Trophoblast cell (in vitro differentiated cells and primary cell): Measurements from ENCODE around the gene CALN1.

Experiments used
- DNase-seq, 2 donors: peaks; one replicate each; pipeline ENCODE4 v3.0.0-alpha.2; 2016
- H2AFZ ChIP-seq: 2 replicates; pipeline ENCODE4 v1.6.1; 2013; ENCODE audit warnings: low read length, moderate library complexity, mild to moderate bottlenecking; ENCODE audit not compliant: insufficient read depth, poor library complexity
- H2AK5ac ChIP-seq: 2 replicates; pipeline ENCODE4 v1.6.1; 2013; ENCODE audit warnings: mild to moderate bottlenecking, low read length
- H2BK120ac ChIP-seq: 2 replicates; pipeline ENCODE4 v1.6.1; 2013; ENCODE audit warnings: low read length, mild to moderate bottlenecking, moderate library complexity; ENCODE audit not compliant: insufficient read depth, poor library complexity
- H2BK12ac ChIP-seq: 2 replicates; pipeline ENCODE4 v1.6.1; 2013; ENCODE audit warnings: mild to moderate bottlenecking, low read length, moderate library complexity
- H2BK5ac ChIP-seq: 2 replicates; pipeline ENCODE4 v1.6.1; 2013; ENCODE audit warnings: low read length, low read depth, moderate library complexity, mild to moderate bottlenecking; ENCODE audit not compliant: poor library complexity
- H3K14ac ChIP-seq: 2 replicates; pipeline ENCODE4 v1.6.1; 2013; ENCODE audit warnings: mild to moderate bottlenecking, low read length
- H3K18ac ChIP-seq: 2 replicates; pipeline ENCODE4 v1.6.1; 2013; ENCODE audit warnings: mild to moderate bottlenecking, low read length
- H3K23ac ChIP-seq: 2 replicates; pipeline ENCODE4 v1.6.1; 2013; ENCODE audit warnings: low read length
- H3K27ac ChIP-seq: 2 replicates; pipeline ENCODE4 v1.5.1; 2013; ENCODE audit warnings: low read depth, mild to moderate bottlenecking, inconsistent platforms, low read length, moderate library complexity
- H3K27me3 ChIP-seq: 2 replicates; pipeline ENCODE4 v1.6.1; 2013; ENCODE audit warnings: inconsistent platforms, mild to moderate bottlenecking, low read length, moderate library complexity; ENCODE audit not compliant: insufficient read depth
- H3K36me3 ChIP-seq, 2 experiments: 1 replicate in 1 of 2; 2 replicates in 1 of 2; pipeline ENCODE4 v1.6.1; 2013; ENCODE audit warnings: low read length in 2 of 2, mild to moderate bottlenecking in 2 of 2, moderate library complexity in 1 of 2; ENCODE audit not compliant: insufficient read depth in 2 of 2, control insufficient read depth in 1 of 2
- H3K4ac ChIP-seq: 2 replicates; pipeline ENCODE4 v1.6.1; 2013; ENCODE audit warnings: low read depth, mild to moderate bottlenecking, low read length, moderate library complexity
- H3K4me1 ChIP-seq, 2 experiments: 1 replicate in 1 of 2; 2 replicates in 1 of 2; pipeline ENCODE4 v1.6.1; 2013; ENCODE audit warnings: low read length in 2 of 2, mild to moderate bottlenecking in 2 of 2, moderate library complexity in 1 of 2; ENCODE audit not compliant: insufficient read depth in 2 of 2, control insufficient read depth in 1 of 2
- H3K4me2 ChIP-seq: 2 replicates; pipeline ENCODE4 v1.6.1; 2013; ENCODE audit warnings: inconsistent platforms, mild to moderate bottlenecking, low read length, moderate library complexity
- H3K4me3 ChIP-seq: 2 replicates; pipeline ENCODE4 v1.5.1; 2013; ENCODE audit warnings: mild to moderate bottlenecking, low read depth, low read length, inconsistent platforms
- H3K79me1 ChIP-seq: one replicate; pipeline ENCODE4 v1.6.1; 2013; ENCODE audit warnings: low read length
- H3K79me2 ChIP-seq: 2 replicates; pipeline ENCODE4 v1.6.1; 2013; ENCODE audit warnings: low read length, mild to moderate bottlenecking; ENCODE audit not compliant: control insufficient read depth, insufficient read depth, poor library complexity
- H3K9ac ChIP-seq: 2 replicates; pipeline ENCODE4 v1.6.1; 2013; ENCODE audit warnings: mild to moderate bottlenecking, low read length
- H3K9me3 ChIP-seq: 2 replicates; pipeline ENCODE4 v1.6.1; 2013; ENCODE audit warnings: low read depth, mild to moderate bottlenecking, control low read depth, inconsistent platforms, low read length; ENCODE audit not compliant: insufficient read depth
- H4K12ac ChIP-seq: 2 replicates; pipeline ENCODE4 v1.6.1; 2013; ENCODE audit warnings: low read depth, mild to moderate bottlenecking, low read length, moderate library complexity
- H4K8ac ChIP-seq: 2 replicates; pipeline ENCODE4 v1.6.1; 2013; ENCODE audit warnings: low read depth, mild to moderate bottlenecking, low read length, moderate library complexity
- H4K91ac ChIP-seq: one replicate; pipeline ENCODE4 v1.6.1; 2013; ENCODE audit warnings: low read depth, mild to moderate bottlenecking, low read length, moderate library complexity
- WGBS: extraction: QIAGEN DNeasy Blood & Tissue Kit; methylation state at CpG from one replicate; pipeline ENCODE4 v1.1.7; 2013; ENCODE audit warnings: missing lambda C conversion rate; ENCODE audit not compliant: insufficient read length, insufficient coverage; ENCODE audit errors: extremely low coverage; 5-methylcytosine and 5-hydroxymethylcytosine counted together

Gene CALN1

DNA sequence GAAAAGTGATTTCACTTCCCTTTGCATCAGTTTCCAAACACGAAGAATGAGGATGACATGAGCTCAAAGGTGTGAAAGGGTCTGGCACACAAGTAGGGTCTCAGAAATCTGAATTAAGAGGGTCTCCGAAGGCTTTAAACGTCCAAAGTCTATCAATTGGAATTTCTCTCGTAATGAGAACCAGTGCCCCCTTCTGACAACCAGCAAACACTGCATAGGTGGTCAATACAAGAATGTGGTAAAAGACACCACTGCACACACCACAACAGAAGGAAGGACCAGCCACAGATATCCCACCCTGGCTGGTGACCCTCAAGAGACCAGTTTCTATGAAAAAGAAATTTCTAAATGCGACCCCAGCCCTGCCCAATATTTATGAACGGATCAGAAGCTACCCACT lies 78.1 kb downstream of the CALN1 start:
- WGBS: no CpG with 5 or more reads among the region's 6 CpGs
- H3K14ac ChIP-seq: no peak overlapping the region

DNA sequence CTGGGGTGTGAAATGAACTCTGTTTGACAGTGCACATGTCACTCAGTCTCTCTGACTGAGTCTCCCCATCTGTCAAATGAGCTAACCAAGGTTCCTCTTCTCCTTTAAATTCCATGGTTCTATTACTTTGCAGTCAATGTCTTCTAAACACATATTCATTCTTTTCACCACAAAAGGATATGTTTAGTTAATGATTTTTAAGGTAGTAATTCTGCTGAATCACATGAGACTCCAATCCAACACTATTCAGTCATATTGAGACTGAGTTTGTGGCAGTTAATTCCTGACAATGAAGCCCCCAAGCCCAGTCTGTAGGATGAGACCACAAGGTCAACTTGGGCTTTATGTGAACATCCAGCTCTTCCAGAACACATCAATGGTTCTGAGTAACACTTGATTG lies 85.3 kb downstream of the CALN1 start:
- no peak overlapping the region for H3K14ac ChIP-seq
- no peaks in the 10 kb centered on the region for H3K79me2 ChIP-seq

More for the DNA sequence above, 78.1 kb downstream of the CALN1 start:
- H3K9me3 ChIP-seq: peaks cover 7% of the 10 kb centered on the region
- no peaks in the 10 kb centered on the region for H3K36me3 ChIP-seq
- H3K4ac ChIP-seq: no peak overlapping the region
- H3K23ac ChIP-seq: no peak overlapping the region
- no peak overlapping the region for H2BK120ac ChIP-seq
- H4K91ac ChIP-seq: no peak overlapping the region
- no peak overlapping the region for H3K4me2 ChIP-seq
- H3K27ac ChIP-seq: no peak overlapping the region
- peaks cover 10 to 16% of the 10 kb centered on the region in 2 experiments for H3K4me1 ChIP-seq
- H2BK5ac ChIP-seq: no peak overlapping the region
- no peaks in the 10 kb centered on the region for H3K79me1 ChIP-seq
- peaks cover 31% of the 10 kb centered on the region for H3K27me3 ChIP-seq
- H2BK12ac ChIP-seq: no peak overlapping the region
- no peak for DNase-seq
- no peak overlapping the region for H2AK5ac ChIP-seq
- no peak overlapping the region for H4K12ac ChIP-seq
- no peaks in the 10 kb centered on the region for H3K79me2 ChIP-seq
- H2AFZ ChIP-seq: no peak overlapping the region
- no peak overlapping the region for H3K18ac ChIP-seq
- no peak overlapping the region for H3K4me3 ChIP-seq
- H3K9ac ChIP-seq: no peak overlapping the region
- no peak overlapping the region for H4K8ac ChIP-seq

DNA sequence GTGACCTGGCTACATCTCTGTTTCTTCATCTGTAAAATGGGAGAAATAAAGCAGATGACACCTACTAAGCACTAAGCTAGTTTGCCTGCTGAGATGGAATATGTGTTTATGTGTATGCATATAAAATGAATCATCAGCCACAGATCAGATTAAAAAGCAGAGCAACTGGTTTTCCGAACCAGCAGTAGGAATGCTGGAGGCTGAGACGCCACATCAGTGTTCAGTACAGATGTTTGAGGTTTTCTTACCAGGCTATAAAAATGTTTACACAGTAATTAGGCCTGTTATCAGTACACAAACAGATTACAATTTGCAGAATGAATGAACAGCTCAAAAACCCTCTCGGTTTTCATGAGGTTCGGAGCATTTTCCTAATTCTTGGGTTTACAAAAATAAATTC lies 85.8 kb downstream of the CALN1 start:
- no peaks in the 10 kb centered on the region for H3K36me3 ChIP-seq
- no CpG with 5 or more reads among the region's 4 CpGs for WGBS
- no peak overlapping the region for H4K91ac ChIP-seq

More for the DNA sequence above, 85.3 kb downstream of the CALN1 start:
- no peak overlapping the region for H2BK5ac ChIP-seq
- H4K8ac ChIP-seq: no peak overlapping the region
- H2BK12ac ChIP-seq: no peak overlapping the region
- H3K4me3 ChIP-seq: no peak overlapping the region
- no peak for DNase-seq
- no peak overlapping the region for H2BK120ac ChIP-seq
- H3K4me1 ChIP-seq: no peaks in the 10 kb centered on the region
- H3K18ac ChIP-seq: no peak overlapping the region
- H3K4me2 ChIP-seq: no peak overlapping the region
- H2AFZ ChIP-seq: no peak overlapping the region
- H3K27me3 ChIP-seq: no peaks in the 10 kb centered on the region
- no peak overlapping the region for H3K9ac ChIP-seq
- H3K9me3 ChIP-seq: no peaks in the 10 kb centered on the region
- H4K12ac ChIP-seq: no peak overlapping the region
- H3K79me1 ChIP-seq: no peaks in the 10 kb centered on the region
- H3K23ac ChIP-seq: no peak overlapping the region
- no peak overlapping the region for H3K4ac ChIP-seq
- H3K36me3 ChIP-seq: no peaks in the 10 kb centered on the region
- H3K27ac ChIP-seq: no peak overlapping the region
- H4K91ac ChIP-seq: no peak overlapping the region
- no peak overlapping the region for H2AK5ac ChIP-seq

DNA sequence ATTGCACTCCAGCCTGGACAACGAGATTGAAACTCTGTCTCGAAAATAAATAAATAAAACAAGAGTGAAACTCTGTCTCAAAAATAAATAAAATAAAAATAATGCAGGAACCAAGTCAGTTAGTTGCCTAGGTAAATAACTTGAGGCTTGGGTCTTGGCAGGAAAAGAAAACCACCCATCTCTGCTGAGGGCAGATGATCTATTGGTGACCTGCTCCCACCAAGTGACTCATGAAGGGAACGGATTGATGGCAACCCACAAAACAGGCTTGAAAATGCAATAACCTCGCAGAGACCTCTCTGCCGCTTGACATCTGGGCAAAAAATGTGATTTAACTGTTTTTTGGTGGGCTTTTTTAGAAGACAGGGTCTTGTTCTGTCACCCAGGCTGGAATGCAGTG lies 86.6 kb downstream of the CALN1 start:
- no peaks in the 10 kb centered on the region for H3K36me3 ChIP-seq
- no peak overlapping the region for H4K12ac ChIP-seq
- H3K4me3 ChIP-seq: no peak overlapping the region
- H3K9ac ChIP-seq: no peak overlapping the region
- no peaks in the 10 kb centered on the region for H3K9me3 ChIP-seq
- no peaks in the 10 kb centered on the region for H3K79me1 ChIP-seq
- H2BK120ac ChIP-seq: no peak overlapping the region
- WGBS: no CpG with 5 or more reads among the region's 5 CpGs
- H3K27me3 ChIP-seq: no peaks in the 10 kb centered on the region
- no peak overlapping the region for H3K4ac ChIP-seq
- H3K4me2 ChIP-seq: no peak overlapping the region
- H3K79me2 ChIP-seq: no peaks in the 10 kb centered on the region
- H4K8ac ChIP-seq: no peak overlapping the region
- H3K23ac ChIP-seq: no peak overlapping the region
- no peak overlapping the region for H2BK12ac ChIP-seq
- DNase-seq: no peak
- no peak overlapping the region for H2BK5ac ChIP-seq
- no peak overlapping the region for H2AK5ac ChIP-seq
- H3K4me1 ChIP-seq: no peaks in the 10 kb centered on the region
- H3K14ac ChIP-seq: no peak overlapping the region
- H3K27ac ChIP-seq: no peak overlapping the region
- no peak overlapping the region for H4K91ac ChIP-seq
- no peak overlapping the region for H2AFZ ChIP-seq
- no peak overlapping the region for H3K18ac ChIP-seq

More for the DNA sequence above, 85.8 kb downstream of the CALN1 start:
- no peak overlapping the region for H3K4me3 ChIP-seq
- H3K79me1 ChIP-seq: no peaks in the 10 kb centered on the region
- no peak overlapping the region for H2AFZ ChIP-seq
- H2BK12ac ChIP-seq: no peak overlapping the region
- no peak overlapping the region for H2BK5ac ChIP-seq
- peak; percentile 38 to 63 for DNase-seq
- no peaks in the 10 kb centered on the region for H3K27me3 ChIP-seq
- H3K18ac ChIP-seq: no peak overlapping the region
- H4K8ac ChIP-seq: no peak overlapping the region
- no peaks in the 10 kb centered on the region for H3K4me1 ChIP-seq
- H3K27ac ChIP-seq: no peak overlapping the region
- no peak overlapping the region for H3K23ac ChIP-seq
- H3K9me3 ChIP-seq: no peaks in the 10 kb centered on the region
- H3K14ac ChIP-seq: no peak overlapping the region
- H2BK120ac ChIP-seq: no peak overlapping the region
- H3K79me2 ChIP-seq: no peaks in the 10 kb centered on the region
- no peak overlapping the region for H4K12ac ChIP-seq
- no peak overlapping the region for H2AK5ac ChIP-seq
- no peak overlapping the region for H3K4me2 ChIP-seq
- no peak overlapping the region for H3K4ac ChIP-seq
- H3K9ac ChIP-seq: no peak overlapping the region
